Neuronal stem cell (in vitro differentiated cells): ENCODE data around the gene ADAMTSL1.

Experiments
- DNase-seq: peaks from one replicate; pipeline ENCODE4 v3.0.0-alpha.2; 2013; ENCODE audit warnings: low spot score
- H2AFZ ChIP-seq: one replicate; pipeline ENCODE4 v1.6.1; 2013; ENCODE audit warnings: mild to moderate bottlenecking, low read length, inconsistent platforms
- H2AK5ac ChIP-seq: 2 replicates; pipeline ENCODE4 v1.6.1; 2013; ENCODE audit warnings: low read depth, mild to moderate bottlenecking, inconsistent platforms, low read length, moderate library complexity, mixed read lengths
- H2BK120ac ChIP-seq: 2 replicates; pipeline ENCODE4 v1.6.1; 2013; ENCODE audit warnings: low read depth, mild to moderate bottlenecking, inconsistent platforms, low read length, moderate library complexity, mixed read lengths
- H2BK12ac ChIP-seq: one replicate; pipeline ENCODE4 v1.6.1; 2013; ENCODE audit warnings: low read length, inconsistent platforms
- H2BK15ac ChIP-seq: 2 replicates; pipeline ENCODE4 v1.6.1; 2013; ENCODE audit warnings: mild to moderate bottlenecking, low read length, inconsistent platforms, mixed read lengths
- H2BK5ac ChIP-seq: one replicate; pipeline ENCODE4 v1.6.1; 2013; ENCODE audit warnings: inconsistent platforms, mild to moderate bottlenecking, low read length, moderate library complexity
- H3K14ac ChIP-seq: one replicate; pipeline ENCODE4 v1.6.1; 2013; ENCODE audit warnings: low read length, inconsistent platforms
- H3K18ac ChIP-seq: 2 replicates; pipeline ENCODE4 v1.6.1; 2013; ENCODE audit warnings: low read length, inconsistent platforms
- H3K23ac ChIP-seq: 2 replicates; pipeline ENCODE4 v1.6.1; 2013; ENCODE audit warnings: low read depth, mild to moderate bottlenecking, mixed read lengths, low read length, inconsistent platforms; ENCODE audit not compliant: poor library complexity
- H3K27ac ChIP-seq: replicated peaks from 3 replicates; pipeline ENCODE4 v1.5.1; 2013; ENCODE audit warnings: low read length, inconsistent platforms
- H3K27me3 ChIP-seq, 3 experiments: 2 replicates each; pipeline ENCODE4 v1.6.1; 2013; ENCODE audit warnings: low read length in 3 of 3, mild to moderate bottlenecking in 2 of 3, inconsistent platforms in 1 of 3, low read depth in 1 of 3, mixed read lengths in 1 of 3, moderate library complexity in 1 of 3; ENCODE audit not compliant: control insufficient read depth in 3 of 3, insufficient read depth in 3 of 3
- H3K36me3 ChIP-seq, 2 donors: replicated peaks in 1 of 2; 2 replicates each; pipeline ENCODE4 v1.6.1; 2013; ENCODE audit warnings: low read length in 2 of 2; ENCODE audit not compliant: control insufficient read depth in 2 of 2, insufficient read depth in 2 of 2
- H3K4ac ChIP-seq: 2 replicates; pipeline ENCODE4 v1.6.1; 2013; ENCODE audit warnings: inconsistent platforms, mild to moderate bottlenecking, low read length, moderate library complexity
- H3K4me1 ChIP-seq, 2 donors: 1 replicate in 1 of 2; 2 replicates in 1 of 2; pipeline ENCODE4 v1.6.1; 2013; ENCODE audit warnings: low read length in 2 of 2, low read depth in 1 of 2; ENCODE audit not compliant: control insufficient read depth in 2 of 2, insufficient read depth in 1 of 2
- H3K4me2 ChIP-seq: one replicate; pipeline ENCODE4 v1.6.1; 2013; ENCODE audit warnings: mild to moderate bottlenecking, low read length, inconsistent platforms; ENCODE audit not compliant: insufficient read depth, poor library complexity, severe bottlenecking
- H3K4me3 ChIP-seq, 2 donors: 2 replicates each; pipeline ENCODE4 v1.5.1; 2013; ENCODE audit warnings: low read length in 2 of 2, mild to moderate bottlenecking in 2 of 2, inconsistent platforms in 1 of 2, moderate library complexity in 1 of 2
- H3K79me1 ChIP-seq: one replicate; pipeline ENCODE4 v1.6.1; 2013; ENCODE audit warnings: low read depth, mild to moderate bottlenecking, inconsistent platforms, low read length, moderate library complexity
- H3K9ac ChIP-seq: one replicate; pipeline ENCODE4 v1.6.1; 2013; ENCODE audit warnings: mild to moderate bottlenecking, low read depth, low read length, inconsistent platforms; ENCODE audit not compliant: poor library complexity
- H3K9me3 ChIP-seq, 2 donors: replicated peaks in 1 of 2; 2 replicates each; pipeline versions ENCODE3 to v1.6.1; 2013; ENCODE audit warnings: low read length in 2 of 2, mild to moderate bottlenecking in 2 of 2, inconsistent platforms in 1 of 2, low read depth in 1 of 2, mixed read lengths in 1 of 2, moderate library complexity in 1 of 2; ENCODE audit not compliant: control insufficient read depth in 2 of 2, insufficient read depth in 1 of 2
- H4K8ac ChIP-seq: one replicate; pipeline ENCODE4 v1.6.1; 2013; ENCODE audit warnings: low read depth, mild to moderate bottlenecking, inconsistent platforms, low read length, moderate library complexity
- H4K91ac ChIP-seq: one replicate; pipeline ENCODE4 v1.6.1; 2013; ENCODE audit warnings: low read length, low read depth, mild to moderate bottlenecking, inconsistent platforms; ENCODE audit not compliant: poor library complexity
- WGBS, 2 donors: extraction: QIAGEN DNeasy Blood & Tissue Kit; methylation state at CpG; one replicate each; pipeline ENCODE4 v1.1.7; 2013; ENCODE audit warnings: missing lambda C conversion rate in 2 of 2, mixed read lengths in 1 of 2; ENCODE audit not compliant: insufficient read length in 2 of 2, insufficient replicate concordance in 1 of 2; ENCODE audit errors: extremely low coverage in 2 of 2; 5-methylcytosine and 5-hydroxymethylcytosine counted together

ADAMTSL1 gene

DNA sequence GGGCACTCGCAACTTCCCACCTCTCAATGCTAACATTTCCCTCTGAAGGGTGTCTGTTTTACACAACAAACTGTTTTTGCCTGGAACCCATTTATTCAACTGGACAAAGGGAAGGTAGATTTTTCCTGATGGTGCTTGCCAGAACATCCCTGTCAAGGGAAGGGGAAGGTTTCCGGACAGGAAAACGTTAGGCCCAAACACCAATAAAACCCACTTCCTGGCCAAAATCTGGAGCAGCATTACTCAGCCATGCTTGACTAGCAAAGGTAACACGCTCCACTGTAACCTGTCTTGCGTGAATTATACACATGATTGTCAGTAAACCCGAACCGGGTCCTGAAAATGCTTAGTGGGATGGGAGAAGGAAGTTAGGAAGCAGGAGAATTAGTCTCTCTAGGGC, 468.8 kb downstream of the ADAMTSL1 start:
- H3K23ac ChIP-seq, result no peak overlapping the region
- H3K27me3 ChIP-seq, result peaks cover 0 to 3% (median 0%) of the 10 kb centered on the region in 3 experiments
- no peak overlapping the region for H2BK5ac ChIP-seq
- H2BK120ac ChIP-seq, result no peak overlapping the region
- H4K91ac ChIP-seq, result no peak overlapping the region
- H4K8ac ChIP-seq, result no peak overlapping the region
- WGBS, 2 donors, result no CpG with 5 or more reads among the region's 7 CpGs
- H2BK12ac ChIP-seq, result no peak overlapping the region
- H3K79me1 ChIP-seq, result no peaks in the 10 kb centered on the region
- peaks cover 0 to 6% of the 10 kb centered on the region in 2 donors for H3K4me1 ChIP-seq
- no peak overlapping the region for H3K18ac ChIP-seq
- no peak overlapping the region for H3K4me2 ChIP-seq
- no peak overlapping the region for H3K4ac ChIP-seq
- H3K9me3 ChIP-seq, result no peaks in the 10 kb centered on the region
- H2BK15ac ChIP-seq, result no peak overlapping the region
- no peak overlapping the region for H3K4me3 ChIP-seq
- H3K9ac ChIP-seq, result no peak overlapping the region
- H3K14ac ChIP-seq, result no peak overlapping the region
- no peak overlapping the region for H2AK5ac ChIP-seq
- H2AFZ ChIP-seq, result no peak overlapping the region
- H3K36me3 ChIP-seq, result no peaks in the 10 kb centered on the region
- H3K27ac ChIP-seq, result no peak overlapping the region
- no peak for DNase-seq

DNA sequence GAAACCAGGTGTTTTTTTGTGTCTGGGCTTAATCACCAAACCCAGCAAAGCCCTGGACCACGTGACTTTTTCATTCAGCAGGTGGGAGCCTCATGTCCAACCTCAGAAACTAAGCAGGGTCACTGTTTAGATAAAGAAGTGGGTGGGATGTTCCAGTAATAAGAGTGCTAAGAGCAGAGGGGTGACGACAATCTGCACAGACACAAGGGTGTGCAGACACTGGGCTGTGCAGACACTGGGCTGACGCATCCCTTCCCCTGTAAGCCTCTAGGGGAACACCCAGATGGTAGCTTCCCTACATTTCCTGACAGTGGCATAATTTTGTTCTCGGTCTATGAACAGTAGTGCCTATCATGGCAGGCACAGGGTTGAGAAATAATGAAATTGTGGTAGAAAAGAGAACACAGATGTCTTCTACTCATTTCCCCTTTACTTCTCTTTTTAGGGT, 474.0 kb downstream of the ADAMTSL1 start:
- H2AFZ ChIP-seq, result no peak overlapping the region
- no peak overlapping the region for H3K18ac ChIP-seq
- no peak for DNase-seq
- no CpG with 5 or more reads among the region's 4 CpGs for WGBS, 2 donors
- H3K4me3 ChIP-seq, result no peak overlapping the region
- no peak overlapping the region for H4K91ac ChIP-seq
- H2BK15ac ChIP-seq, result no peak overlapping the region
- no peak overlapping the region for H2BK12ac ChIP-seq
- no peak overlapping the region for H3K23ac ChIP-seq
- H3K27ac ChIP-seq, result no peak overlapping the region
- H3K36me3 ChIP-seq, result no peaks in the 10 kb centered on the region
- no peak overlapping the region for H2BK5ac ChIP-seq
- H3K4me1 ChIP-seq, result no peaks in the 10 kb centered on the region
- no peak overlapping the region for H3K4me2 ChIP-seq
- no peak overlapping the region for H3K9ac ChIP-seq
- no peak overlapping the region for H3K14ac ChIP-seq
- no peak overlapping the region for H2BK120ac ChIP-seq
- H2AK5ac ChIP-seq, result no peak overlapping the region
- H4K8ac ChIP-seq, result no peak overlapping the region
- no peaks in the 10 kb centered on the region for H3K79me1 ChIP-seq
- no peaks in the 10 kb centered on the region for H3K9me3 ChIP-seq
- H3K4ac ChIP-seq, result no peak overlapping the region
- H3K27me3 ChIP-seq, result peaks cover 0 to 3% (median 0%) of the 10 kb centered on the region in 3 experiments

DNA sequence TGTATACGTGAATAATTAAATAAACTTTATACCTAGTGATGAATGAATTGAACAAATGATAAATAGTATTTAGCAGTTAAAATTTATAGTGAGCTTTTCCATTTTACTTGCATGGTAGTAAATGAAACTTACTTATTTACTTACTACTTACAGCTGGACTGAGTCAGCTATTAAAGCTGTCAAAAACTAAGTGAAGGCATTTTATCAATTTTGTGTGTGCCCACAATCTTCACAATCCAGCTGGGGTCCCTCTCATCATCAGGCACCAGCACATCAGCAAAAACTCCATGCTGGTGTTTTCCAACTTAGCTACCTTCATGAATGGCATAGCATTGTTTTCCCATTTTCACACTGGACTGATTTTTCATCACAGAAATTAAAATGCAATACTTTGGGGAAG, 478.0 kb downstream of the ADAMTSL1 start:
- no peak overlapping the region for H3K23ac ChIP-seq
- H4K8ac ChIP-seq, result no peak overlapping the region
- H3K18ac ChIP-seq, result no peak overlapping the region
- H2BK15ac ChIP-seq, result no peak overlapping the region
- H3K27ac ChIP-seq, result no peak overlapping the region
- H3K79me1 ChIP-seq, result no peaks in the 10 kb centered on the region
- H3K36me3 ChIP-seq, result no peaks in the 10 kb centered on the region
- no peak overlapping the region for H3K9ac ChIP-seq
- no peak overlapping the region for H2BK120ac ChIP-seq
- no peak overlapping the region for H3K4me3 ChIP-seq
- peaks cover 0 to 3% (median 0%) of the 10 kb centered on the region in 3 experiments for H3K27me3 ChIP-seq
- H3K9me3 ChIP-seq, result no peaks in the 10 kb centered on the region
- WGBS, 2 donors, result no CpG with 5 or more reads among the region's 1 CpG
- DNase-seq, result no peak
- H2AK5ac ChIP-seq, result no peak overlapping the region
- no peak overlapping the region for H4K91ac ChIP-seq
- no peak overlapping the region for H2BK12ac ChIP-seq
- no peak overlapping the region for H3K4me2 ChIP-seq
- H3K4me1 ChIP-seq, result no peaks in the 10 kb centered on the region
- H2BK5ac ChIP-seq, result no peak overlapping the region
- no peak overlapping the region for H3K14ac ChIP-seq
- no peak overlapping the region for H2AFZ ChIP-seq
- H3K4ac ChIP-seq, result no peak overlapping the region

- no peak for DNase-seq
- H3K23ac ChIP-seq, result no peak overlapping the region
- H3K9me3 ChIP-seq, result no peaks in the 10 kb centered on the region
- no CpG with 5 or more reads among the region's 2 CpGs for WGBS, 2 donors
- H3K27me3 ChIP-seq, result peaks cover 0 to 4% (median 0%) of the 10 kb centered on the region in 3 experiments
- H3K18ac ChIP-seq, result no peak overlapping the region
- H3K36me3 ChIP-seq, result no peaks in the 10 kb centered on the region
- H3K4me3 ChIP-seq, result no peak overlapping the region
- H3K27ac ChIP-seq, result no peak overlapping the region
- no peak overlapping the region for H2BK12ac ChIP-seq
- no peak overlapping the region for H4K8ac ChIP-seq
- no peak overlapping the region for H3K4me2 ChIP-seq
- H2BK120ac ChIP-seq, result no peak overlapping the region
- H2AK5ac ChIP-seq, result no peak overlapping the region
- H4K91ac ChIP-seq, result no peak overlapping the region
- no peak overlapping the region for H2BK15ac ChIP-seq
- no peak overlapping the region for H2BK5ac ChIP-seq
- H3K4me1 ChIP-seq, result no peaks in the 10 kb centered on the region
- no peak overlapping the region for H3K14ac ChIP-seq
- H3K9ac ChIP-seq, result no peak overlapping the region
- H2AFZ ChIP-seq, result no peak overlapping the region
- H3K79me1 ChIP-seq, result no peaks in the 10 kb centered on the region
- no peak overlapping the region for H3K4ac ChIP-seq
Observed at GRCh38 chr9:18955626-18956025, 481.7 kb downstream of the ADAMTSL1 start.
